Middle frontal gyrus (tissue), 1 donor: ENCODE results near the gene STK36.

Experiments
- DNase-seq: peaks from one replicate; pipeline ENCODE4 v3.0.0-alpha.2; 2015; ENCODE audit warnings: low spot score; ENCODE audit errors: extremely low spot score

STK36 gene

GRCh38 chr2:218718058-218718457 is 46.2 kb downstream of the STK36 start:
- DNase-seq, result no peak

GRCh38 chr2:218719457-218719856 is 47.6 kb downstream of the STK36 start:
- no peak for DNase-seq

DNA sequence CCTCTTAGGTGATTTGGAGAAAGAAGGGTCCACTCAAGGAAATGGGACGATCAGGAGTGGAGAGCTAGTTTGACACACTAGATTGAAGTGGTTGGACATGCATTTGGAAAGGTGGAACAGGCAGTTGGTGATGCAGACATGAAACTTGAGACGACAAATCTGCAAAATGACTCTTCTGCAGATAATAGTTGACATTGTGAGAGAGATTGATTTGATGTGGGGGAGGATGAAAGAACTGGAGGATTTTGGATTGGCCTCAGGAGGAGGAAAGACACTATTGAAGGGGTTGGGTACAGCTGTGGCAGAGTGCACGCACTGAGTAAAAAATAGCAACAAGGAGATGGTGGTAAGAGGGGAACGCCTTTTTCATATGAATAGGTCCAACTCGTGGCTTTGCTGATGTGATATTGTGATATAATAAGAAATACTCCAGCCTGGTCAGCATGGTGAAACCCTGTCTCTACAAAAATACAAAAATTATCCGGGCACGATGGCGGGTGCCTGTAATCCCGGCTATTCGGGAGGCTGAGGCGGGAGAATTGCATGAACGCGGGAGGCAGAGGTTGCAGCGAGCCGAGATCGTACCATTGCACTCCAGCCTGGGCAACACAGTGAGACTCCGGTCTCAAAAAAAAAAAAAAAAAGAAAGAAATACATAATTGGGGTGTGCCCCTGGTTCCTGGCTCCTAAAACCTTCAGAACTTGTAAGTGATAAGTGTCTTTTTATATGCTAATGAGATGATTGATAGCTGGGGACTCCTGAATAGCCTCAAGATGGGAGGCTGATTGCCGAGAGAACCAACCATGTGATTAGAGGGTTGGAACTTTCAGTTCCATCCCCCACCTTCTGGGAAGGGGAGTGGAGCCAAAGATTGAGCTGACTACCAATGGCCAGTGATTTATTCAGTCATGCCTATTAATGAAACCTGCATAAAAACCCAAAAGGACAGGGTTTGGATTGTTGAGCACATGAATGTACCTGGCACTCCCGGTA is 48.5 kb downstream of the STK36 start:
- no peak for DNase-seq

- DNase-seq, result no peak
These were observed 49.6 kb downstream of the STK36 start for GRCh38 chr2:218721488-218721887.

- DNase-seq, result no peak
These were observed 50.0 kb downstream of the STK36 start for GRCh38 chr2:218721934-218722333.

GRCh38 chr2:218722419-218722818 is 50.5 kb downstream of the STK36 start:
- DNase-seq, result no peak

- DNase-seq, result no peak
These were observed 51.2 kb downstream of the STK36 start for GRCh38 chr2:218722876-218723785.

DNA sequence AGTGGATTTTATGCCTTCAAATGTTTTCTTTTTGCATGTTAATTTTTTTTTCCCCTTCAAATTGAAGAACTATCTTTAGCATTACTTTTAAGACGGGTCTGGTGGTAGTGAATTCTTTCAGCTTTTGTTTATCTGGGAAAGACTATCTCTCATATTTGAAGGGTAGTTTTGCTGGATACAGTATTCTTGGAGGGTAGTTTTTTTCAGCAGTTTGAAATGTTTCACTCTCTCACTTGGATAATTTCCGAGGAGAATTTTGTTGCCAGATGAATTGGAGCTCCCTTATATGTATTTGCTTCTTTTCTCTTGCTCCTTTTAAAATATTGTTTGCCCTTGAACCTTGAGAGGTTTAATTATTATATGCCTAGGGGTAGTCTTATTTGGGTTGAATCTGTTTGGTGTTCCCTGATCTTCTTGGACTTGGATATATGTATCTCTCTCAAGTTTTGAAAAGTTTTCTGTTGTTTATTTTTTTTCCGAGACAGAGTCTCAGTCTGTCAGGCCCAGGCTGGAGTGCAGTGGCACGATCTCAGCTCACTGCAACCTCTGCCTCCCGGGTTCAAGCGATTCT is 54.2 kb downstream of the STK36 start:
- DNase-seq, result no peak

DNA sequence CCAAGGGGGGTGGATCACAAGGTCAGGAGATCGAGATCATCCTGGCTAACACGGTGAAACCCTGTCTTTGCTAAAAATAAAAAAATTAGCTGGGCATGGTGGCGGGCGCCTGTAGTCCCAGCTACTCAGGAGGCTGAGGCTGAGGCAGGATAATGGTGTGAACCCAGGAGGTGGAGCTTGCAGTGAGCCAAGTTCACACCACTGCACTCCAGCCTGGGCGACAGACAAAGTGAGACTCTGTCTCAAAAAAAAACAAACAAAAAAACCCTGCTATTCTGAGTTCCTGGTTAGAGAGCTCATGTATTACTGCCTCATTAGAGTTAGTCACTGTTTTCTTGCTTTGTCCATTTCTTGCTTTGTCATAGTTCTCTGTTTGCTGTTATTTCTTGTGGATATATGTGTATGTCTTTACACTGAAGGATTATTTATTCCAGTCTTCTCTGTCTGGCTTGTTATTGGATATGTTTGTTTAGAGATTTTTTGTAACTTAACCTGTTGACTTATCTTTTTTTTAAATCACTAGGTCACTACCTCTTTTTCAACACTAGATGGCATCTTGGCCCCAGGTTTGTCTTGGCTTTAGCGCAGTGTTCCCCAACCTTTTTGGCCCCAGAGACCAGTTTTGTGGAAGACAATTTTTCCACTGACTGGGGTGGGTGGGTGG is 55.7 kb downstream of the STK36 start:
- no peak for DNase-seq

DNA sequence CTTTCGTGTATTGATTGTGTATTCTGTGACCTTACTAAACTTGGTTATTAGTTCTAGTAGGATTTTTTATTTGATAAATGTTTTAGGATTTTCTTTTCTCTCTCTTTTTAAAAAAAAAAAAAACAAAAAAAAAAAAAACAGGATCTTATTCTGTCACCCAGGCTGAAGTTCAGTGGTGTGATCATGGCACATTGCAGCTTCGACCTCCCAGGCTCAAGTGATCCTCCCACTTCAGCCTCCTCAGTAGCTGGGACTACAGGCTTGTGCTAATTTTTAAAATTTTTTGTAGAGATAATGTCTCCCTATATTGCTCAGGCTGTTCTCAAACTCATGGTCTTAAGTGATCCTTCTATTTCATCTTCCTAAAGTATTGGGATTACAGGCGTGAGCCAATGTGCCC is 57.8 kb downstream of the STK36 start:
- DNase-seq, result no peak

- DNase-seq, result no peak
These were observed 60.3 kb downstream of the STK36 start for GRCh38 chr2:218732052-218732760.

- DNase-seq, result no peak
These were observed 60.9 kb downstream of the STK36 start for GRCh38 chr2:218732761-218733158.

GRCh38 chr2:218733171-218734021 is 61.5 kb downstream of the STK36 start:
- DNase-seq, result no peak

DNA sequence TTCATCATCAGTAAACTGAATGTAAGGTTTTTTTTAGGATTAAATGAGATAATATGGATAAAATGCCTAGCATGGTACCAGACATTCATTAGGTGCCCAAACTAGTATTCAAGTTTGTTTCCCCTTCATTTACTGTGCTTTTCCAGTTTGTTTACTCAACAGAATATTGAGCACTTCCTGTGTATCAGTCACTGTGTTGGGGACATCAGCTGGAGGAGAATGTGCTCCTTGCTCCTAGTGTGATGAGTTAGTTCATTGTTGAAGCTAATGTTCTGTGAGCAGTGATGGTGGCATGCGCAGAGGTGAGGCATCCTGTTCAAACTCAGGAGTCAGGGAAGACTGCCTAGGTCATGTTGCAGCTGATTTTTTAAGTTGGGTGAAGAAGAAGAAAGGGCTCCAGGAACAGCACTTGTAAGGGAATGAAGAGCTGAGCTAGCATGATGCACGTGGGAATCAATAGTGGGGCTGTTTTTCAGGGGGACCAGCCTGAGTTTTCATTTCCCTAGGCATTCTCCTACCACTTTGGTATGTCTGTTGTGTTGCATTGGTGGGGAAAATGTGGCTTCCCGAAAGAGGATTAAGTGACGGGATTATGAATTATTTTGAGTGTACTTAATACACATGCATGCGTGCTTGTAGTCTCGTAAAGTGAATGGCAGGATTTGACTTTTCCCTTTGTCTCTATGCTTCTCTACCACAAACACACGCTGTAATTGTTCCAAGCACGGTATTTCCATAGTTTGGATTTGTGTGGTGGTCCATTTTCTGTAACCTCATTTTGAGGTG is 62.5 kb downstream of the STK36 start:
- DNase-seq, result no peak

- DNase-seq, result no peak
These were observed 64.6 kb downstream of the STK36 start for GRCh38 chr2:218736531-218736930.

- DNase-seq, result no peak
These were observed 71.2 kb downstream of the STK36 start for GRCh38 chr2:218743068-218743467.

- DNase-seq, result no peak
These were observed 72.7 kb downstream of the STK36 start for GRCh38 chr2:218744615-218745014.

DNA sequence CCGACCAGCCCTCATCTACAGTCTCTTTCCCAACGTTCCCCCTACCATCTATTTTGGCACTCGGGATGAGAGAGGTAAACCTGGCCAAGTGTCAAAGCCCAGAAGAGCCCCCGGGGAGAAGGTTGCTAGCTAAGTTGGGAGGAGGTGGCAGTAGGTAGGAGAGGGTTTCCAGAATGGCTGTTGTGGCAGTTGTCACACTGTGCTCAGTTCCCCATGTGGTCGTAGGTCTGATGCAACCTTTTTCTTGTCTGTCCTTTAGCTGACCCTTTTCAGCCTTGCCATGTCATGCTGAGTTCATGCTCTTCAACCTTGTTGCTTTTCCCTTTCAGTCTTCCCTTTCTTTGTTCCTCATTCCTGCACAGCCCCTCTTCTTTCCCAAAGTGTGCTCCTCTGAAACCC is 73.3 kb downstream of the STK36 start:
- DNase-seq, result no peak
